ENCODE data around the gene HK1.
A peak's percentile ranks its signal among the peaks of the same experiment; 100 is the strongest.

HK1 gene

DNA sequence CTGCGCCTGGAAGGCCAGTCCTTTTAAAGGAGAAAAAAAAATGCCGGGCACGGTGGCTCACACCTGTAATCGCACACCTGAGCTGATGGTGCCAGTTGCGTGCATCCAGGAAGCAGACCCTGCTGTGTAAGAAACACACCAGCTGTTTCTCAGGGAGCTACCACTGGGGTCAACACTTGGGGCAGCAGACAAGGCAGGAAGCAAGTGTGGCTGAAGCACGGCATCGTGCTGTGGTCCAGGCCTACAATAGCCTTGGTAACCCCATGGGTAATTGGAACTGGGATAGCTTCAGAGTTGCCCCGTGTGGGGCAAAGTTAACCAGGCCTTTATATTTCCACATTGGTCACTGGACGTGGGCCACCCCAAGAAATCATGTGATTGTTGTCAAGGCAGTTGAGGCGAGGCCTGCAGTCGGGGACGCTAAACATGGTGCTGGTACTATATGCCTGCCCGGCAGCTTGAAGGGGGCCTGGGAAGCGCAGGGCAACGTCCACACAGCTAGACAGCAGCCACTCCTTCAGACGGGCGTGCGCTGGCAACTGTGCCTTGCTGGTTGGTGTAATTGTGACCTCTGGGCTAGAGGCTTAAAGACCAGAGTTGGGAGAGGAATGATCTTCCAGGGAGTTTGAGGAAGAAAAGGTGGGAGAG, 140.9 kb downstream of the HK1 start:
- no peak for DNase-seq (ENCODE audit: low spot score)

DNA sequence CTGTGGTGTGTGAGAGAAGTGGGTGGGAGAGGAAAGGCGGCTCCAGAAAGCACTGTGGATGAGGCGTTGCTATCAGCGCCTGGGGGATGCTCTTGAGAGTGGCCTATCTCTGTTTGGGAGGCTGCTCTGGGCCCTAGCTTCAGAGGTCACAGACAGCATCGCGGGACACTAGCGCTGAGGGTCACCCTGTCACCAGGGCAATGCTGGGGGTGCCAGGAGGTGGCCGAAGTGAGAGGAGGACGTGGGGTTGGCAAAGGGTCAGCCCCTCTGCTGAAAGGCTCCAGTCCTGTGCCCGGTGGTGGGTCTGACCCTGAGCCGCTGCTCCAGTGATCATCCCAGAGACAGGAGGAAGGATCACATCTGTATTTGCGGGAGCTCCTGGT, 141.4 kb downstream of the HK1 start:
- no peak for DNase-seq (ENCODE audit: low spot score)

DNA sequence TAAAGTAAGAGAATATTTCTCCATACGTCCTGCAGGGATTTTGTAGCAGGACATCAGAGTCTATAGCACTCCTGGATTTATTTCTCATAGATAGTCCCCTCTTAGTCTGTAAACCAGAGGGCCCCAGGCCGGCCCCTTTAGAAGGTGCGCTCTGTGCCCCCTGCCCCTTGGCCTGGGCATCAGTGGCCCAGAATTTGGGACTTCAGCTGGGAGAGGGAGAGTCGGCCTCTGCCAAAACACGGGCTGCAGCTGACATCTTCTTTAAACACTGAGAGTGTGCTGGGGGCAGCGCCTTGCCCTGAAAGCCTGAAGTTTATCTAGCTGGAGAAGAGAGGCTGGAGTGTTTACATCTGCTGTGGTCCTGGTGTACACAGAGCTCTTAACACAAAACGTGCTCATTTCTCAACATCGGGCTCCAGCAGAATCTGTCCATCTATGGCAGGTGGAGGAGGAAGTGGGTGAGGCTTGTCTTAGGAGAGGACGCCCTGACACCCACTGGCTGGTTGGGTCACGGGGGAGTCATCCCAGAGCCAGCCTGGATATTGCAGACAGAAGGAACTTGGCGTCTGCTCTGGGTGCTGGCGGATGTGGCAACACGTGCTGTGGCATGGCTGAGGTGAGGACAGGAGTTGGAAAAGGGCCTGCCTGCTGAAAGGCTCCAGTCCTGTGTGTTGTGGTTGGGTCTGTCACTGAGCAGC, 143.5 kb downstream of the HK1 start:
- no peak for DNase-seq (ENCODE audit: low spot score)

GRCh38 chr10:69422676-69423075, 144.4 kb downstream of the HK1 start:
- no peak for DNase-seq (ENCODE audit: low spot score)

GRCh38 chr10:69425041-69425440, 146.7 kb downstream of the HK1 start:
- DNase-seq (ENCODE audit: low spot score), result no peak

DNA sequence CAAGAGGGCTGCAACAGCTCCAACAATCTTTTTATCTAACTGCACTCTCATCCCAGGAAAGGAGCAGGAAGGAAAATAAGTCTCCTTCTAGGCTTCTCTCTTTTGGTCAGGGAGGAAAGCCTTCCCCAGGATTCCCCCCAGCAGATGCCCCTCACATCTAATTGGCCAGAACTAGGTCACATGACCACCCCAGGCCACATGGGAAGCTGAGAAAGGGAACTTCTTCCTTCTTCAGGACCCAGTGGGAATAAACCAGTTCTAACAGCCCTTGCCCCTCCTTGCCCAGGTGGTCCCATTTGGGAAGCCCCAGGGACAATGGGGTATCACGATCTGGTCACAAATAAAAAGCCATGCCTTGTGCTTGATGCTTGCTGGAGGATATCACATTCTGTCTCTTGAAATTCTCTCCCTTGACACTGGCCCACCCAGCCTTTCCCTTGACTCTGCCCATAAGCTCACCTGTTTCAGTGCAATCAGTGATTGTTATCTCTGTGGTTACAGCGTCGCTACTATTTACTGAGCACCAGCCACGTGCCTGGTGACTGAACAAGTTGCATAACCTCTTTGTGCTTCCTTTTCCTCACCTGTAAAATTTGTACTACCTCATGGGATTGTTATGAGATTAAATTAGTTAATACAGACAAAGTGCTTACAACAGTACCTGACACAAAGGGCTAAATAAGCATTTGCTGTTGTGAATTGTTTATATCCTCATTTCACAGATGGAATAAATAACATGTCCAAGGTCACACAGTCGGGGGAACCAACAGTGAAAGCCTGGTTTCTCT, 147.4 kb downstream of the HK1 start:
- no peak for DNase-seq (ENCODE audit: low spot score)

DNA sequence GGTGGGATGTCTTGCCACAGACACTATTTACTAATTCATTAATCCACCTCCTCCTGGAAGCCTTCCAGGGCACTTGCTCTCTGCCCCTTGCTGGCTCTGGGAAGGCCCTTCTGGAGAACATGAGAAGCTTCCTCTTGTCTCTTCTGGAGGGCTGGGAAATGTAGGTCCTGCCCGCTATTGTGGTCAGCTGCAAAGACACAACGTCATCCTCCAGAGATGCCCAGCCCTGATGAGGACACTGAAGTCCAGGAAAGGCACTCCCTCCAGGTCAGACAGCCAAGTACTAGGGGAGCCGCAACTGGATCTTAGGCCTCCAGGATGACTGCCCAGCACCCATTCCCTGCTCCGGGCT, 148.1 kb downstream of the HK1 start:
- DNase-seq (ENCODE audit: low spot score), result no peak

DNA sequence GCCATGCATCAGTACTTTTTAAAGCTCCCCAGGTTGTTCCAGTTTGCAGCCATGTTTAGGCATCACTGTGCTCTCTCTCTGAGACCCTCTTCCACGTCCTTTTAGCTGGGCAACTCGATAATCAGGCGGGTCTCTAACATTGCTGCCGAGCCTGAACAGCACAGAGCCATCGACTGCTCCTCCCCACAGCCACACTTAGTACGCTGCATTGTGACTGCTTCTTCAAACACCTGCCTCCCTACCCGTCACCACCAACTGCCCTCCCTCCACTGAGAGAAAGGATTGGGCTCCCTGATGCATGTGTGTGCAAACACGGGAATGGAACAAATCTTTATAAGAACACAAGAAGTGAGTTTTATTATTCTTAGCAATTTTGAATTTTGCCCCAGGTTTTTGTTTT, 149.9 kb downstream of the HK1 start:
- no peak for DNase-seq (ENCODE audit: low spot score)

DNA sequence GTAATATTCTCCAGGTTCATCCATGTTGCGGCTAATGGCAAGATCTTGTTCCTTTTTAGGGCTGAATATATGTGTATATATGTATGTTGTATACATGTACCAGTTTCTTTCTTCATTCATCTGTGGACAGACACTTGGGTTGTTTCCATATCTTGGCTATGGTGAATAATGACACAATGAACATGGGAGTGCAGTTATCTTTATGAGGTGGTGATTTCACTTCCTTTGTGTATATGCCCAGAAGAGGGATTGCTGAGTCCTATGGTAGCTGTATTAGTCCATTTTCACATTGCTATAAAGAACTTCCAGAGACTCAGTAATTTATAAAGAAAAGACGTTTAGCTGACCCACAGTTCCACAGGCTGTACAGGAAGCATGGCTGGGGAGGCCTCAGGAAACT, 155.9 kb downstream of the HK1 start:
- no peak for DNase-seq (ENCODE audit: low spot score)

DNA sequence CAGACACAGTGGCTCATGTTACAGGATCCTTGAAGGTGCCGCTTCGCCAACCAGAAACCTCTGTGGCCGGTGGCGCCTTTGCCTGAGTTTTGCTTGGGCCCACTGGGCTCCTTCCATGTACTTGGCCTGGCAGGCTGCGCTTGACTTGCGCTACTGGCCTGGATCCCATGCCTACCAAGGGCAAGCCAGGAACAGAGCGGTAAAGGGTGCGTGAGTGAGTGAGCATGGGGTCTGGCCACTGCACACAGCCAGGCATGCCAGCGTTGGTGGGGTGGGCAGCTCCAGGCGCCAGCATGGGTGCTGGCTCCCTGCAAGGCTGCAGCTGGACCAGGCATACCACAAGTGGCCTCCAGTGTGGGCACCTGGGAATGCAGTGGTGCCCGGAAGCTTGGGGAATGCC, 156.6 kb downstream of the HK1 start:
- DNase-seq (ENCODE audit: low spot score), result no peak

- DNase-seq (ENCODE audit: low spot score), result no peak
These were observed 157.7 kb downstream of the HK1 start for GRCh38 chr10:69435966-69436520.

GRCh38 chr10:69437321-69438259, 159.3 kb downstream of the HK1 start:
- DNase-seq (ENCODE audit: low spot score), result no peak

- no peak for DNase-seq (ENCODE audit: low spot score)
These were observed 160.4 kb downstream of the HK1 start for GRCh38 chr10:69438536-69439349.

DNA sequence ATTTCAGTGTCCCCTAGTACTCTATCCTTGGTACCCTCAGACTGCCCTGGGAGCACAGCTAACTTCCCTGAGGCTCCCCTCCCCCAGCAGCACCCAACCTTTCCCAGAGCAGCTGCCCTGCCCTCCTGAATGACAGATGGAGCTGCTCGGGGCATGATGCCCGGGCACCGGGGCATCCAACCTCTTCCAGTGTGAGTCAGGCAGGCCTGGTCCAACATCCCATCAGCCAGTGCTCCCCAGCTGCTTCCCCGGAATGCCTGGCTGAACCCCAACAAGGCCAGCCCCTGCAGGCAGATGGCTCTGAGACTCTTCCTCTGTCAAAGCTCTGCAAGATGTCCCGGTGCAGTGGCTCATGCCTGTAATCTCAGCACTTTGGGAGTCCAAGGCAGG, 161.0 kb downstream of the HK1 start:
- DNase-seq (ENCODE audit: low spot score), result no peak

DNA sequence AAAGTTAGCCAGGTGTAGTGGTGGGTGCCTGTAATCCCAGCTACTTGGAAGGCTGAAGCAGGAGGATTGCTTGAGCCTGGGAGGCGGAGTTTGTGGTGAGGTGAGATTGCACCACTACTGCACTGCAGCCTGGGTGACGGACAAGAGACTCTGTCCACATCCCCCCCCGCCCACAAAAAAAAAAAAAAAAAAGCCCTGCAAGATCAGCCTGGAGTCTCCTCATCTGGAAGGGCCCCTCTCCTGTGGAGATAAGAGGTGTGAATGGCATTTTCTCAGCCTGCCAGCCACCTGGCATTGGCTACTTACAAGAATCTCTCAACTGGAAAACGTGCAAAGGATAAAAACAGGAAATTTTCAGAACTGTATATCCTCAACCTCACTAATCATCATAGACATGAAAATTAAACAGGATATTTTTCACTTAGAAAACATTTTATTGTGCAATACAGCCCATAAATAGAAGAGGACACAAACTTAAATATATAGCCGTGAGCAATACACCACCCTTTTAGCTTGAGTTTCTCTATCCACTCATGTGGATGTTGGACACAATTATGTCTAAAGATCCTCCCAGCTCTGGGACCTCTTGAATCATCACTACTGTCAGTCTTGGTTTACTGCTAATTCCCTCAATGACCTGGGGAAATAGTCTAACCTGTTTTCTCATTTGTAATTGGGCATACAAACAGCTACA, 161.7 kb downstream of the HK1 start:
- no peak for DNase-seq (ENCODE audit: low spot score)

DNA sequence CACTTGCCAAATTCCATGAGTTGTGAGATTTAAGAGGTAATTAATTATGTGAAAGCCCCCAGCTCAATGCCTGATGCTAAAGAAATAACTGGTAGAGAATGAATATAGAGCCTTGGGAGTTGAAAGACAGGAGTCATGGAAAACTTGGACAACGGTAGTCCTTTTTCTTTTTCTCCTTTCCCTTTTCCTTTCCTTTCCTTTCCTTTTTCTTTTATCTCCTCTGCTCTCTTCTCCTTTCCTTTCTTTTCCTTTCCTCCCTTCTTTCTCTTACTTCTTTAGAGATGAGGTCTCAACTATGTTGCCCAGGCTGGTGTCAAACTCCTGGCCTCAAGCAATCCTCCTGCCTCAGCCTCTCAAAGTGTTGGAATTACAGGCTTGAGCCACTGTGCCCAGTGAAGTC, 165.1 kb downstream of the HK1 start:
- DNase-seq (ENCODE audit: low spot score), result no peak

DNA sequence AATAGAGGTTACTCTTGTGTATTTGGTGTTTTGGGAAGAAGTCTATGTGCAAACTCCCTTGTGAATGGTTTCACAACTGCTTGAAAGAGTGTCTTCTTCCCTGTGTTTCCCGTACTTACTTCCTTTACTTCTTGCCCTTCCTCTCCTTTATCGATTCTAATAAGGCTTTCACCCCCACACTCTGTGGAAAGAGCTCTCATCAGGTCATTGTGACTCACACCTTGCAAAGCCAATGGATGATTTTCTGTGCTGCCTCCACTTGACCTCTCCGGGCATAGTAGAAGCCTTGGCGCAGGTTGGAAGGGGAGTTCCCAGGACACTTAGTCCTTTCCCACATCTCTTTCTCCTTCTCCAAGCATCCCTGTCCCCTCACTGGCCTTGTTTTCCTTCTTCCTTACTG, 166.7 kb downstream of the HK1 start:
- no peak for DNase-seq (ENCODE audit: low spot score)

- no peak for DNase-seq (ENCODE audit: low spot score)
These were observed 167.9 kb downstream of the HK1 start for GRCh38 chr10:69446229-69446628.

DNA sequence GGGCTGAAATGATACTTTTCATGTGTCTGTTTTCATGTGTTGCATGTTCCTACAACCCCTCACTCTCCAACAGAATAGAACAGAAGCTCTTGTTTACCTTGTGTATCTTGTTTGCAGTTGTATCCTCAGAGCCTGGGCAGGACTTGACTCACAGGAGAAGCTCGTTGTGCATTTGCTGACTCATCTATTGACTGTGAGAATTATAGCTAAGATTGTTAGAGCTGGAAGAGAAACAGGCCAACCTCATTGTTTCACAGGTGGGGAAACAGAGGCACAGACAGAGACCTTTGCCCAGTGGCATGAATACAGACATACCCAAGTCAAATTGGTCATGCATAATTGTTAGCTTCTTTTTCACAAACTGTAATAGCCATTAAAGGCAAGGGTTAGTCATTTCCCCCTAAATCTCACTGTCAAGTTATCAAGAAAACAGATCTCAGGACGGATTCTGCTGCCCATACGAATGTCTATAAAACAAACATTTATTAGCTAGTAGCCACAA, 168.4 kb downstream of the HK1 start:
- no peak for DNase-seq (ENCODE audit: low spot score)

DNA sequence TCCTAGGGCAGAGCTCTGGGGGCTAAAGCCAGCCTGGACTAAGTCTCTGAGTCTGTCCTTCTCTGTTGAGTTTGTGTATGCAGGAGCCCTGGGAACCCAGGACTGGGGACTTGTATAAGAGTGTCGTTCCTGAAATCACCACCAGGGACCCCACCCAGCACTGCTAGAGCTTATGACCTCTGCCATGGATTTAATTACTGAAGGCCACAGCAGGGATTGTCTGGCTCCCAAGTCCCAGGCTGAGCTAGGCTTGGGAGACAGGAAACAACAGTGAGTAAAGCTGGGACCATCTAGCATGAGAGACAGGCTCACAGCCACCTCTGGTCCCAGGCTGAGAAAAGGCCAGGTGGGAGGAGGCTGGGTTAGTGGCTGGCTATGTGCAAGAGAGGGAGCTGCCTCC, 171.5 kb downstream of the HK1 start:
- DNase-seq (ENCODE audit: low spot score), result peak; percentile 70
